Pancreas (tissue), 10 donors: ENCODE measurements around the gene EFNB2. TPM values are rescaled to one million over a fixed set of nuclear protein-coding genes. Genes with fewer than 3 reads are reported as not detected.

Experiments used
- ATAC-seq, 4 donors: fragments of 200-7000 bp; cut with Tn5 transposase; one replicate each; pipeline versions ENCODE4 v1.8.0 to v1.9.1; 2020; ENCODE audit warnings: mild to moderate bottlenecking in 4 of 4, moderate library complexity in 4 of 4
- DNase-seq, 6 donors: peaks; one replicate each; pipeline ENCODE4 v3.0.0-alpha.2; 2020
- FAIRE-seq: peaks from 2 replicates; lab custom pipeline; 2012; peaks lifted over from hg19 to GRCh38; lab: Jason Lieb, UNC
- H3K27ac ChIP-seq, 4 donors: fragments of 200-600 bp; sonication (generic); 1 replicate in 3 of 4; 2 replicates in 1 of 4; pipeline versions ENCODE4 v1.5.0 to v1.8.0; 2020
- H3K27me3 ChIP-seq, 4 donors: fragments of 200-600 bp; one replicate each; pipeline ENCODE4 v1.8.0; 2021
- H3K36me3 ChIP-seq, 3 donors: fragments of 200-600 bp; sonication (generic) in 1 of 3; one replicate each; pipeline versions ENCODE4 v1.5.0 to v1.8.0; 2020 to 2021
- H3K4me1 ChIP-seq, 3 donors: fragments of 200-600 bp; one replicate each; pipeline ENCODE4 v1.8.0; 2021
- H3K4me3 ChIP-seq, 4 donors: fragments of 200-600 bp; sonication (generic) in 2 of 4; one replicate each; pipeline versions ENCODE4 v1.5.0 to v1.8.0; 2020 to 2021
- H3K9me3 ChIP-seq, 4 donors: fragments of 200-600 bp; one replicate each; pipeline ENCODE4 v1.8.0; 2021
- CTCF ChIP-seq, 4 donors: fragments of 200-600 bp; sonication (generic) in 3 of 4; IDR thresholded peaks; one replicate each; pipeline versions ENCODE4 v1.5.0 to v1.8.0; 2021; ENCODE audit warnings: antibody characterized with exemption in 4 of 4
- WGBS, 2 donors: extraction: QIAGEN DNeasy Blood & Tissue Kit; methylation state at CpG; one replicate each; pipeline ENCODE4 v1.1.7; 2013; 5-methylcytosine and 5-hydroxymethylcytosine counted together
- intact Hi-C, 3 donors: fragments of 100-400 bp; cut with DNase I; formaldehyde crosslinking; loops; one replicate each; pipeline versions ENCODE4 v1.11.1 to v1.14.2; 2022
- polyA plus RNA-seq, 2 donors: library from polyadenylated mRNA; stranded (reverse); fragments of 200-250 nt; gene quantifications; one replicate each; pipeline ENCODE4 v1.2.3, GENCODE V29; 2013
- total RNA-seq, 6 donors: library from RNA; stranded (reverse); fragmentation: NEBNext Ultra II Directional in 4 of 6; extraction: Animal tissue kit (Norgen Biotek cat#: 25700) in 4 of 6; gene quantifications; one replicate each; pipeline versions ENCODE4 v1.2.1 to v1.2.4, GENCODE V29; 2021 to 2023
- donor health status: healthy with polysubstance abuse.
- donor health status: DM: no; HTN: no; CAD: no; lungs with moderate emphysema.
- donor health status: DM: no; HTN: no; CAD: no.
- donor health status: control.
- donor health status: control.
- donor health status: Bipolar disorder and iron deficiency.
- donor health status: DM: yes; HTN: yes; CAD: no.
- donor health status: DM: no; HTN: no; CAD: no.
- donor health status: DM: no; HTN: no; CAD: no.
- donor health status: DM: yes; HTN: yes; CAD: no.

The EFNB2 gene
- total and polyA plus RNA-seq, 8 donors: 2.4 to 8.0 (median 3.0) TPM

- no peak overlapping the region for H3K4me3 ChIP-seq
- no peak for TF ChIP-seq CTCF (IDR thresholded peaks at IDR 0.05)
- ATAC-seq (no peak), DNase-seq (no peak), FAIRE-seq (no peak)
- WGBS, 2 donors: 41 to 51% methylated on average over 3 of the region's 3 CpGs
- no peaks in the 10 kb centered on the region for H3K27me3 ChIP-seq
- intact Hi-C loops: no loop called here
- no peak overlapping the region for H3K27ac ChIP-seq
- H3K4me1 ChIP-seq: peaks cover 0 to 3% (median 0%) of the 10 kb centered on the region in 3 donors
- H3K9me3 ChIP-seq: no peaks in the 10 kb centered on the region
- H3K36me3 ChIP-seq: no peaks in the 10 kb centered on the region
Measured at GRCh38 chr13:106537521-106537920, 2.1 kb upstream of the EFNB2 start.

GRCh38 chr13:106536244-106537034 is 977 bp upstream of the EFNB2 start:
- peak; percentile 76 to 100 (median 90) for DNase-seq
- Histone ChIP-seq H3K27ac (peak overlapping the region in 3 of 4 donors; percentile 0 to 47 (median 15)), H3K4me3 (peak overlapping the region; percentile 69 to 73 (median 72)), H3K27me3 (no peaks in the 10 kb centered on the region), H3K4me1 (peaks cover 0 to 3% (median 0%) of the 10 kb centered on the region in 3 donors), H3K9me3 (no peaks in the 10 kb centered on the region), H3K36me3 (no peaks in the 10 kb centered on the region)
- intact Hi-C loops: no loop called here
- ATAC-seq: peak; percentile 76 to 85 (median 78)
- peak; percentile 91 to 96 (median 94) for TF ChIP-seq CTCF (IDR thresholded peaks at IDR 0.05)
- 4 to 5% methylated on average over 50 of the region's 50 CpGs for WGBS, 2 donors
- no peak for FAIRE-seq

- peak overlapping the region; percentile 69 to 73 (median 72) for H3K4me3 ChIP-seq
- peak overlapping the region in 2 of 4 donors; percentile 26 to 45 for H3K27ac ChIP-seq
- WGBS, 2 donors: 1% methylated on average over 51 to 121 of the region's 121 CpGs
- DNase-seq: peak in 5 of 6 donors; percentile 7 to 83 (median 38)
- peak; percentile 0 to 20 (median 0) for ATAC-seq
- TF ChIP-seq CTCF (IDR thresholded peaks at IDR 0.05): no peak
- H3K9me3 ChIP-seq: no peaks in the 10 kb centered on the region
- H3K4me1 ChIP-seq: peaks cover 0 to 3% (median 0%) of the 10 kb centered on the region in 3 donors
- no peaks in the 10 kb centered on the region for H3K36me3 ChIP-seq
- FAIRE-seq: no peak
- H3K27me3 ChIP-seq: no peaks in the 10 kb centered on the region
- intact Hi-C loops: no loop called here
Measured at GRCh38 chr13:106534639-106535551, 567 bp downstream of the EFNB2 start.

GRCh38 chr13:106533943-106534638 is 1.4 kb downstream of the EFNB2 start:
- Histone ChIP-seq H3K4me1 (peaks cover 0 to 3% (median 0%) of the 10 kb centered on the region in 3 donors), H3K36me3 (no peaks in the 10 kb centered on the region), H3K27me3 (no peaks in the 10 kb centered on the region), H3K27ac (peak overlapping the region in 2 of 4 donors; percentile 26 to 45), H3K9me3 (no peaks in the 10 kb centered on the region), H3K4me3 (peak overlapping the region; percentile 7 to 72 (median 70))
- FAIRE-seq: no peak
- intact Hi-C loops: no loop called here
- WGBS, 2 donors: 15 to 16% methylated on average over 54 to 66 of the region's 66 CpGs
- no peak for TF ChIP-seq CTCF (IDR thresholded peaks at IDR 0.05)
- ATAC-seq: peak in 1 of 4 donors; percentile 2
- DNase-seq: peak in 5 of 6 donors; percentile 16 to 79 (median 47)
